HCT116 (cell line): ENCODE data around the gene MAFG. TPM values are rescaled to one million over a fixed set of nuclear protein-coding genes. Genes with fewer than 3 reads are reported as not detected.

ENCODE experiments used
- ATAC-seq: fragments of 200-7000 bp; cut with Tn5 transposase; 2 replicates; pipeline ENCODE4 v1.9.1; 2020; ENCODE audit warnings: mild to moderate bottlenecking, moderate library complexity
- BruUV-seq: library from RNA; stranded (reverse); fragments of 400-500 nt; replicated peaks from 2 replicates; lab custom pipeline; 2021; lab: Mats Ljungman, UMichigan
- CTCF ChIA-PET: fragments of 300-600 bp; sonication (Branson Sonifier 250); formaldehyde crosslinking; loops from one replicate; lab custom pipeline; 2021; ENCODE audit warnings: antibody characterized with exemption; lab: Charles Lee
- POLR2A ChIA-PET: fragments of 300-600, 350-600 bp; sonication (Branson Sonifier 250); formaldehyde crosslinking; loops from one replicate; lab custom pipeline; 2021; ENCODE audit warnings: antibody characterized with exemption; lab: Charles Lee
- RAD21 ChIA-PET, 2 experiments: fragments of 300-600 bp; sonication (Branson Sonifier 250); formaldehyde crosslinking; loops; one replicate each; lab custom pipeline; 2023; ENCODE audit warnings: low total read pairs in 2 of 2; ENCODE audit not compliant: uncharacterized antibody in 2 of 2, unreplicated experiment in 2 of 2, low non-redundant PET in 1 of 2; lab: Charles Lee
- DNase-seq: peaks from one replicate; pipeline ENCODE4 v3.0.0-alpha.2; 2010; ENCODE audit warnings: low read depth, low spot score
- H2AFZ ChIP-seq: fragments of 200-600 bp; shearing (Covaris generic), sonication (generic); 2 replicates; pipeline ENCODE4 v1.6.1; 2017; ENCODE audit warnings: low read depth, mixed run types, mixed read lengths, antibody characterized with exemption, low read length; ENCODE audit not compliant: poor library complexity, severe bottlenecking
- H3K27ac ChIP-seq: 2 replicates; pipeline ENCODE4 v1.5.1; 2012; ENCODE audit warnings: low read depth, low read length
- H3K27me3 ChIP-seq: fragments of 200-600 bp; sonication (generic); 2 replicates; pipeline ENCODE4 v1.6.1; 2016; ENCODE audit warnings: mixed run types, low read length, mixed read lengths; ENCODE audit not compliant: insufficient read depth
- H3K36me3 ChIP-seq, 2 experiments: fragments of 200-500 bp in 1 of 2; fragments of 200-600 bp in 1 of 2; sonication (Bioruptor generic) in 1 of 2; sonication (generic) in 1 of 2; 2 replicates each; pipeline versions ENCODE4 v1.5.1 to v1.6.1; 2014 to 2016; ENCODE audit warnings: low read length in 2 of 2, inconsistent platforms in 1 of 2, mixed read lengths in 1 of 2, mixed run types in 1 of 2; ENCODE audit not compliant: insufficient read depth in 2 of 2, control insufficient read depth in 1 of 2
- H3K4me1 ChIP-seq, 2 experiments: fragments of 200-600 bp in 1 of 2; sonication (generic) in 1 of 2; 2 replicates each; pipeline versions ENCODE4 v1.5.1 to v1.6.1; 2012 to 2017; ENCODE audit warnings: low read length in 2 of 2, inconsistent platforms in 1 of 2, mild to moderate bottlenecking in 1 of 2, mixed read lengths in 1 of 2, mixed run types in 1 of 2, moderate library complexity in 1 of 2; ENCODE audit not compliant: insufficient read depth in 2 of 2, control insufficient read depth in 1 of 2
- H3K4me2 ChIP-seq: fragments of 200-600 bp; sonication (generic); 2 replicates; pipeline ENCODE4 v1.6.1; 2017; ENCODE audit warnings: mixed run types, low read length, mixed read lengths
- H3K4me3 ChIP-seq, 2 experiments: fragments of 200-600 bp in 1 of 2; sonication (generic) in 1 of 2; replicated peaks in 1 of 2; 2 replicates each; pipeline ENCODE4 v1.5.1; 2011 to 2016; ENCODE audit warnings: low read length in 2 of 2, control low read depth in 1 of 2, low read depth in 1 of 2, mild to moderate bottlenecking in 1 of 2, mixed read lengths in 1 of 2, mixed run types in 1 of 2
- H3K79me2 ChIP-seq: fragments of 200-600 bp; sonication (generic); 2 replicates; pipeline ENCODE4 v1.6.1; 2017; ENCODE audit warnings: mild to moderate bottlenecking, mixed run types, low read length, moderate library complexity, mixed read lengths; ENCODE audit not compliant: insufficient read depth
- H3K9ac ChIP-seq: fragments of 200-600 bp; sonication (generic); 2 replicates; pipeline ENCODE4 v1.6.1; 2016; ENCODE audit warnings: low read length, mixed read lengths
- H3K9me2 ChIP-seq: fragments of 200-600 bp; sonication (generic), shearing (Covaris generic); 2 replicates; pipeline ENCODE4 v1.6.1; 2017; ENCODE audit warnings: mixed run types, mild to moderate bottlenecking, moderate library complexity; ENCODE audit not compliant: insufficient read depth
- H3K9me3 ChIP-seq, 2 experiments: fragments of 200-500 bp in 1 of 2; fragments of 200-600 bp in 1 of 2; sonication (Bioruptor generic) in 1 of 2; sonication (generic) in 1 of 2; 2 replicates each; pipeline ENCODE4 v1.6.1; 2014 to 2017; ENCODE audit warnings: low read length in 2 of 2, mixed read lengths in 2 of 2, inconsistent platforms in 1 of 2, low read depth in 1 of 2, mild to moderate bottlenecking in 1 of 2, mixed run types in 1 of 2, moderate library complexity in 1 of 2; ENCODE audit not compliant: control insufficient read depth in 1 of 2, insufficient read depth in 1 of 2
- H4K20me1 ChIP-seq: fragments of 200-600 bp; sonication (generic), shearing (Covaris generic); 2 replicates; pipeline ENCODE4 v1.6.1; 2017; ENCODE audit warnings: mixed run types, mild to moderate bottlenecking, moderate library complexity; ENCODE audit not compliant: insufficient read depth
- ATF3 ChIP-seq: IDR thresholded peaks from 2 replicates; pipeline ENCODE4 v1.6.1; 2012
- CBX3 ChIP-seq: IDR thresholded peaks from 2 replicates; pipeline ENCODE4 v1.6.1; 2012; ENCODE audit warnings: low read depth
- CEBPB ChIP-seq: IDR thresholded peaks from 2 replicates; pipeline ENCODE4 v1.6.1; 2012; ENCODE audit warnings: low read depth
- JUND ChIP-seq: IDR thresholded peaks from 2 replicates; pipeline ENCODE4 v1.6.1; 2012
- REST ChIP-seq: IDR thresholded peaks from 2 replicates; pipeline ENCODE4 v1.6.1; 2012; ENCODE audit warnings: low read depth
- SIN3A ChIP-seq: IDR thresholded peaks from 2 replicates; pipeline ENCODE4 v1.6.1; 2012; ENCODE audit warnings: low read depth
- ZNF274 ChIP-seq: fragments of 200-500 bp; sonication (Bioruptor generic); IDR thresholded peaks from 2 replicates; pipeline ENCODE4 v1.6.1; 2014; ENCODE audit warnings: mild to moderate bottlenecking, low read depth, low read length, inconsistent platforms
- intact Hi-C: fragments of 100-400 bp; cut with micrococcal nuclease; formaldehyde crosslinking; loops from 2 replicates; pipeline ENCODE4 v1.10.0; 2022
- total RNA-seq: library from RNA; stranded (reverse); gene quantifications from one replicate; pipeline ENCODE4 v1.2.1, GENCODE V29; 2021; ENCODE audit not compliant: unreplicated experiment

MAFG gene
- total RNA-seq, 1 experiment from 2014 or later, result 46.8 TPM

GRCh38 chr17:81947189-81947588 lies 19.7 kb upstream of the MAFG start, which contains the start of gene MYADML2:
MYADML2 (minus strand) TSS chr17:81947233; CDS start chr17:81941741, 5,492 bp downstream.
- Histone ChIP-seq H3K36me3 (no peaks in the 10 kb centered on the region), H3K4me2 (no peak within 1 kb of the TSS), H3K9me3 (no peaks in the 10 kb centered on the region), H3K79me2 (no peaks in the 10 kb centered on the region), H3K27ac (no peak within 1 kb of the TSS), H3K9me2 (no peaks in the 10 kb centered on the region), H4K20me1 (no peaks in the 10 kb centered on the region), H3K27me3 (no peaks in the 10 kb centered on the region), H3K9ac (no peak within 1 kb of the TSS), H3K4me1 (peaks cover 0 to 10% of the 10 kb centered on the region in 2 experiments; a peak in 1 of 4 replicates), H3K4me3 (no peak within 1 kb of the TSS), H2AFZ (no peak within 1 kb of the TSS)
- POLR2A ChIA-PET, result no interaction called here
- intact Hi-C loops, result no loop called here
- CTCF ChIA-PET, result interaction anchor here (0.7 to 1.0 kb wide), 2 partner anchors 12 kb away, joined by 3 to 4 read pairs; no protein-coding TSS in a partner anchor
- no peak for ATAC-seq
- RAD21 ChIA-PET, result no interaction called here
- DNase-seq, result no peak
- TF ChIP-seq SIN3A (no peak), CBX3 (no peak), REST (no peak), ATF3 (no peak), CEBPB (no peak), ZNF274 (no peak), JUND (no peak)
- no TSS peak for BruUV-seq
